HUES6 (cell line): ENCODE data around the gene CIAO2B.
"Not testable (repeated sequence)": the region's sequence is repeated elsewhere in the genome, so short reads cannot be mapped to it uniquely, and the experiment has no call there.

Experiments used
- H3K27ac ChIP-seq: 2 replicates; pipeline ENCODE4 v1.7.0; 2013; ENCODE audit warnings: low read depth, mild to moderate bottlenecking, low read length, inconsistent platforms
- H3K27me3 ChIP-seq: 2 replicates; pipeline ENCODE4 v1.6.1; 2013; ENCODE audit warnings: low read length; ENCODE audit not compliant: control insufficient read depth, insufficient read depth
- H3K36me3 ChIP-seq: 2 replicates; pipeline ENCODE4 v1.6.1; 2013; ENCODE audit warnings: low read length; ENCODE audit not compliant: control insufficient read depth, insufficient read depth
- H3K4me1 ChIP-seq: 2 replicates; pipeline ENCODE4 v1.6.1; 2013; ENCODE audit warnings: low read length; ENCODE audit not compliant: control insufficient read depth, insufficient read depth
- H3K4me3 ChIP-seq: 2 replicates; pipeline ENCODE4 v1.5.1; 2013; ENCODE audit warnings: low read depth, low read length
- H3K9ac ChIP-seq: one replicate; pipeline ENCODE4 v1.6.1; 2013; ENCODE audit warnings: mild to moderate bottlenecking, low read length
- H3K9me3 ChIP-seq: 2 replicates; pipeline ENCODE4 v1.6.1; 2013; ENCODE audit warnings: low read depth, low read length; ENCODE audit not compliant: control insufficient read depth, insufficient read depth

The CIAO2B gene

DNA sequence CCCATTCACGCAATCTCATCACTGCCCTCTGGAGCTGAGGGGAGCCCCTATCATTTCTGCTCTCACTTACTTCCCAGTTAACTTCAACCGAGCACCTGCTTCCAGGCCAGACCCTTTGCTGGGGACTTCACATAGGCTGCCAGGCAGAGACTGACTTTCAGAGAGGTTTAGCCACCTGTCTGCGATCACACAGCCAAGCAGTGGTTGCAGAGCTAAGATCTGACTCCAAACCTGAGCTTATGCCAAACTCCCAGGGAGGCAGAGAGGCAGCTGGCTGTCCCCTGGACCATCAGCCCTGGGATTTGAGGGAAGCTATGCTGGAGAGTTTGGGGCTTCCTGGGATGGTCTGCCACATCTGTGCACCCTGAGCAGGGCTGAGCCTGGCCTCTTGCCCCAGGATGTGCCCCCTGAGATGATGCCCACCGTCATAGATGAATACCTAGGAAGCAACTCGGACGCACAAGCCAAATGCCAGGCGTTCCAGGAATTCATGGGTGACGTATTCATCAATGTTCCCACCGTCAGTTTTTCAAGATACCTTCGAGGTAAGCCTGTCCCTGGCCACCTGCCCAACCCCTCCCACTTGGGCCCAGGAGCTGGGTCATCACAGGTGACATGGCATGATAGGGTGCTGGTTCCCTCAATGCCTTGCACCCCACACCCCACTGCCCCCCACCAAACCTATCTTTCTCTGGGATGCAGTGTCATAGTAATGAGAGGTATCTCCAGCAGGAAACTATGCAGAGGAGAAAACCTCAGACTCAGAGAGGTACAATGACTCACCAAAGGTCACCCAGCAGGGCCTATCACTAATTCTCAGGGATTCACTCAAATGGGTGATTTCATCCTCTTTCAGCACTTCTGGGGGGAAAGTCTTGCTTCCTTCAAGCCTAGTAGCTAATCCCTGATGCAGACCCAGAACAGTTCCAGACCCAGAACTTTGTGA lies 36.8 kb upstream of the CIAO2B start:
- no peak overlapping the region for H3K9ac ChIP-seq
- no peaks in the 10 kb centered on the region for H3K36me3 ChIP-seq
- H3K27ac ChIP-seq = no peak overlapping the region
- H3K9me3 ChIP-seq = no peaks in the 10 kb centered on the region
- H3K27me3 ChIP-seq = no peaks in the 10 kb centered on the region
- H3K4me1 ChIP-seq = no peaks in the 10 kb centered on the region; the same call in 1 of the 2 replicates
- H3K4me3 ChIP-seq = no peak overlapping the region

DNA sequence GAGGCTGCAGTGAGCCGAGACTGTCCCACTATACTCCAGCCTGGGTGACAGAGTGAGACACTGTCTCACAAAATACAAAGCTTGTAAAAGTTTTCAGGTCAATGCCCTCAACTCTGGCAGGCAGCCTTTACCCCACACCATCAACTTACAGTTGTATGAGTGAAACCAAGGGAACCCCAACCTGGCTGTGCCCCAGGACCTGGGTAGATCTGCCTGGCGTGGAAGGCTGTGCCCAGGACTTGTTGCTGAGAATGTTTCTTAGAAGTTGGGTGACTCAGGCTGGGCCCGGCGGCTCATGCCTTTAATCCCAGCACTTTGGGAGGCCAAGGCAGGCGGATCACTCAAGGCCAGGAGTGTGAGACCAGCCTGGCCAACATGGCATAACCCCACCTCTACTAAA lies 34.6 kb upstream of the CIAO2B start:
- Histone ChIP-seq H3K9me3 (no peaks in the 10 kb centered on the region), H3K4me3 (no peak overlapping the region), H3K27me3 (no peaks in the 10 kb centered on the region), H3K36me3 (no peaks in the 10 kb centered on the region), H3K4me1 (no peaks in the 10 kb centered on the region; the same call in 1 of the 2 replicates), H3K27ac (no peak overlapping the region), H3K9ac (no peak overlapping the region)

DNA sequence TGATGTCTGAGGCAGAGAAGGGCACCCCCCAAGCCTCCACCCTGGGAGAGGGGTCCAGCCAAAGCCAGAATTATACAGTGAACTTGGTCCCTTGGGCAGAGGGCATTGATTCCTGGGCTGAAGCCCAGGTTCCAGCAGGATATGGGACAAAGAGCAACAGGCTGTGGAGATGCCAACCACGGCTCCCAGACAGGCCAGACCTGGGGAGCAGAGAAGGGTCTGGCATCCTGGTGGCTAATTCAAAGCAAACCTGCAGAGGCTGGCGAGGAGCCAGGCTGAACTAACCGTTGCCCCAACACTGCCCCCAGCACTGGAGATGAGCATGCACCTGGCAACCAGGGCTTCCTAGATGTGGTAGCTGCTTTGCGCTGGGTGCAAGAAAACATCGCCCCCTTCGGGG lies 29.8 kb upstream of the CIAO2B start:
- no peaks in the 10 kb centered on the region for H3K27me3 ChIP-seq
- H3K9ac ChIP-seq = no peak overlapping the region
- H3K4me1 ChIP-seq = peaks cover 3% of the 10 kb centered on the region; the same call in 1 of the 2 replicates
- no peaks in the 10 kb centered on the region for H3K36me3 ChIP-seq
- no peak overlapping the region for H3K4me3 ChIP-seq
- no peak overlapping the region for H3K27ac ChIP-seq
- no peaks in the 10 kb centered on the region for H3K9me3 ChIP-seq

DNA sequence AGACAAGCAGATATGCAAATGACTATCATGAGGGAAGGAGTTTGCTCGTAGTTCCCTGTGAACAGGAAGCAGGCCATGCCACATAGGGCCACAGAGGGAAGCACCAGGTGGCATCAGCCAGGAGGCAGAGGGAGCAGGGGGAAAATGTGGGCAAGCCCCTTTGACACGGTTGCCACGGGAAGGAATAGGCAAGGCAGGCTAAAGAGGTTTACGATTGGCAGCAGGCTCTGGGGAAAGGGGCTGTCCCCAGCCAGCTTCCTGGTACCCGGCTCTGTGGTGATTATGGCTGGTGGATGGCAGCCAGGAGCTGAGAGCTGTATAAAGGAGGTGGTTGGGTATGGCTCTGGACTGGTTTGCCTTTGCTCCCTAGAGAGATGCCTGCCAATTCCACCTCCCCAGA lies 27.7 kb upstream of the CIAO2B start:
- H3K27me3 ChIP-seq = no peaks in the 10 kb centered on the region; the same call in 1 of the 2 replicates
- H3K4me1 ChIP-seq = peaks cover 3% of the 10 kb centered on the region; the same call in 1 of the 2 replicates
- no peak overlapping the region for H3K4me3 ChIP-seq
- H3K9me3 ChIP-seq = no peaks in the 10 kb centered on the region
- H3K9ac ChIP-seq = no peak overlapping the region
- no peak overlapping the region for H3K27ac ChIP-seq
- no peaks in the 10 kb centered on the region for H3K36me3 ChIP-seq

DNA sequence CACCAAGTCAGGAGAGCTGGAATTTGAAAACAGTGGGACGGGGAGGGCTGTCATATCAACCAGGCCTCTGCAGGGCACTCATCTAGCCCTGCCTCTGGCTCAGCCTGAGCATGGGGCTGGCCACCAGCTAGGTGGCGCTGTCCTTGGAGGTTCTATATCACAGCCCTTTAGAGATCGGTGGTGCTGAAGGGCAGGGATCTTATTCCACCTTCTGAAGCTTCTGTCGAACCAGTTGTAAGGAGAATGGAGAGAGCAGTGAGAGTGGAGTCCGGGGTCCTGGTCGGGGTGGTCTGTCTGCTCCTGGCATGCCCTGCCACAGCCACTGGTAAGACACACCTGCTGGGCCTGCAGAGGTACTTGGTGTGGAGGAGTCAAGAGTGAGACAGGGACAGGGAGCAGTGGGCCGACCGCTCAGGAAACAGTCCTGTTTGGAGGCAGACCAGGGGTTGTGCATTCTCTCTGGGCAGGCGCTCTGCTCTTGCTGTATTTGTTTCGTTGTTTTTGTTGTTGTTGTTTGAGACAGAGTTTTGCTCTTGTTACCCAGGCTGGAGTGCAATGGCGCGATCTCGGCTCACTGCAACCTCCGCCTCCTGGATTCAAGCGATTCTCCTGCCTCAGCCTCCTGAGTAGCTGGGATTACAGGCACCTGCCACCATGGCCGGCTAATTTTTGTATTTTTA lies 27.0 kb upstream of the CIAO2B start, which contains the start of gene CES3:
Gene CES3, plus strand, starts transcription at position 202 of the 680 bp plus-strand sequence. Its CDS starts 42 bp downstream, at position 244.
- Histone ChIP-seq H3K27ac (no peak within 1 kb of the TSS), H3K9ac (no peak within 1 kb of the TSS), H3K27me3 (no peaks in the 10 kb centered on the region; the same call in 1 of the 2 replicates), H3K36me3 (no peaks in the 10 kb centered on the region), H3K4me3 (peak within 1 kb of the TSS; percentile 49), H3K9me3 (no peaks in the 10 kb centered on the region), H3K4me1 (peaks cover 3% of the 10 kb centered on the region; the same call in 1 of the 2 replicates)

DNA sequence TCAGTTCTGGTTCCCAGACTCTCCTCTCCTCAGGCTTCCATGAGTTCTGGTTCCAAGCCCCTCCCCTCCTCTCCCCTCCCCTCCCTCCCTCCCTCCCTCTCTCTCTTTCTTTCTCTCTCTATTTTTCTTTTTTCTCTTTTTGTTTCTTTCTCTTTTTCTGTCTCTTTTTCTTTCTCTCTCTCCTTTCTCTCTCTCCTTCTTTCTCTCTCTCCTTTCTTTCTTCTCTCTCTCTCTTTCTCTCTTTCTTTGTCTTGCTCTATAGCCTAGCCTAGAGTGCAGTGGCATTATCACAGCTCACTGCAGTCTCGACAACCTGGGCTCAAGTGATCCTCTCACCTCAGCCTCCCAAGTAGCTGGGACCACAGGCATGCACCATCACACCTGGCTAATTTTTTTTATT lies 26.1 kb upstream of the CIAO2B start:
- no peak overlapping the region for H3K9ac ChIP-seq
- H3K27ac ChIP-seq = no peak overlapping the region
- H3K27me3 ChIP-seq = no peaks in the 10 kb centered on the region; the same call in 1 of the 2 replicates
- H3K36me3 ChIP-seq = no peaks in the 10 kb centered on the region
- H3K4me3 ChIP-seq = no peak overlapping the region
- no peaks in the 10 kb centered on the region for H3K9me3 ChIP-seq
- H3K4me1 ChIP-seq = peaks cover 3% of the 10 kb centered on the region; the same call in 1 of the 2 replicates

DNA sequence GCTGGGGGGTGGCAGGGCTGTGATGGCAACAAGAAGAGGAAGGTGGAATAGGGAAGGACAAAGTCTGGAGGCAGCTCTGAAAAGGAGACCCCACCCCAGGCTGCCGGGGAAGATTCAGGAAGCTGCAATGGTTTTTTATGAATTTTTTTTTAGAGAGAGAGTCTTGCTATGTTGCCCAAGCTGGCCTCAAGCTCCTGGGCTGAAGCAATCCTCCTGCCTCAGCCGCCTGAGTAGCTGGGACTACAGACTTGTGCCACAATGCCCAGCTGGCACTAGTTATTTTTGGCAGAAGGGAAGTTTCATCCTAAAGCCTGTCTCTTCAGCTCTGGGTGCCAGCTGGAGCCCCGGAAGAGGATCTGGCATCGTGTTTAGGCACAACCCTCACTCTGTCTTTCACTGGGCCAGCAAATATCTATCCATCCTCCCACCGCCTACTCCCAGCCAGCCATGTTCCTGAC lies 25.5 kb upstream of the CIAO2B start:
- Histone ChIP-seq H3K9ac (no peak overlapping the region), H3K4me1 (peaks cover 3% of the 10 kb centered on the region; the same call in 1 of the 2 replicates), H3K4me3 (no peak overlapping the region), H3K27ac (no peak overlapping the region), H3K36me3 (no peaks in the 10 kb centered on the region), H3K9me3 (no peaks in the 10 kb centered on the region), H3K27me3 (no peaks in the 10 kb centered on the region; the same call in 1 of the 2 replicates)

DNA sequence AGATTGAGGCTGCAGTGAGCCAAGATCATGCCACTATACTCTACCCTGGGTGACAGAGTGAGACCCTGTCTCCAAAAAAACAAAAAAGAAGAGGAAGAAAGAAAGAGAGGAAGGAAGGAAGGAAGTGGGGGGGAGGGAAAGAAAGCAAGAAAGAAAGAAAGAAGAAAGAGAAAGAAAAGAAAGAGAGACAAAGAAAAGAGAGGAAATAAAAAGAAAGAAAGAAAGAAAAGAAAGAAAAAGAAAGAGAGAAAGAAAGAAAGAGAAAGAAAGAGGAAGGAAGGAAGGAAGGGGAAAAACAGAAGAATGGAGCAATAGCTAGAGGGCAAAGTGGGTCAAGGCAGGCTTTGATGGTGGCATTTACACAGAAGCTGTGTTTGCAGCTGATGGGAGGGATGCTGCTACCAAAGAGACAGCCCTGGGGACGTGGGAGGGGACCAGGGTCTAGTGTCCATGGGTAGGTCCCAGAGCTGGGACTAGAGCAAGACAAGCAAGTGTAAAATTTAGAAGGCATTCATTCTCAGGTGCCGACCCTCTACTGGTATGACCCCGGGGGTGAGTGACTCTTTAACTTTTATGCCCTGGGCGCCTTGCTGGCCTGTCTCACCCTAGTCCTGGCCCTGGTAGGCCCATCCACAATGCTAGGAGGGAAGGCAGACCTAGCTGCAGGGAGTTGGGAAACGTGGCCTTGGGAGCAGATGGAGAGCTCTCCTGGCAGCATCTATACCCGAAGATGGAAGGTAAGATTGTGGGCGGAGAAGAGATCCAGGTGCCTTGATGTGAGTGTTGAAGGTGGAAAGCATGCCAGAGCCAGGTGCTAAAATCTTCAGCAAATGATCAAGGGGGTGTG lies 24.9 kb upstream of the CIAO2B start:
- Histone ChIP-seq H3K9ac (no peak overlapping the region), H3K4me3 (no peak overlapping the region), H3K27ac (no peak overlapping the region), H3K36me3 (no peaks in the 10 kb centered on the region), H3K9me3 (no peaks in the 10 kb centered on the region), H3K27me3 (no peaks in the 10 kb centered on the region; the same call in 1 of the 2 replicates), H3K4me1 (peaks cover 3% of the 10 kb centered on the region; the same call in 1 of the 2 replicates)

DNA sequence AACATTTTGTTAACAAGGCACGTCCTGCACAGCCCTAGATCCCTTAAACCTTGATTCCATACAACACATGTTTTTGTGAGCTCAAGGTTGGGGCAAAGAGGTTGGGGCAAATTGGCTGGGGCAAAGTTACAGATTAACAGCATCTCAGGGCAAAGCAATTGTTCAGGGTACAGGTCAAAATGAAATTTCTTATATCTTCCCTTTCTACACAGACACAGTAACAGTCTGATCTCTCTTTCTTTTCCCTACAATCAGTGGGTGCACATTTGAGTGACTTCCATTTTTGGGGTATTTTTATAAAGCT lies 21.9 kb upstream of the CIAO2B start:
- not testable (repeated sequence) for H3K27me3 ChIP-seq, H3K4me1 ChIP-seq, H3K4me3 ChIP-seq, H3K27ac ChIP-seq, H3K36me3 ChIP-seq, H3K9me3 ChIP-seq, H3K9ac ChIP-seq

DNA sequence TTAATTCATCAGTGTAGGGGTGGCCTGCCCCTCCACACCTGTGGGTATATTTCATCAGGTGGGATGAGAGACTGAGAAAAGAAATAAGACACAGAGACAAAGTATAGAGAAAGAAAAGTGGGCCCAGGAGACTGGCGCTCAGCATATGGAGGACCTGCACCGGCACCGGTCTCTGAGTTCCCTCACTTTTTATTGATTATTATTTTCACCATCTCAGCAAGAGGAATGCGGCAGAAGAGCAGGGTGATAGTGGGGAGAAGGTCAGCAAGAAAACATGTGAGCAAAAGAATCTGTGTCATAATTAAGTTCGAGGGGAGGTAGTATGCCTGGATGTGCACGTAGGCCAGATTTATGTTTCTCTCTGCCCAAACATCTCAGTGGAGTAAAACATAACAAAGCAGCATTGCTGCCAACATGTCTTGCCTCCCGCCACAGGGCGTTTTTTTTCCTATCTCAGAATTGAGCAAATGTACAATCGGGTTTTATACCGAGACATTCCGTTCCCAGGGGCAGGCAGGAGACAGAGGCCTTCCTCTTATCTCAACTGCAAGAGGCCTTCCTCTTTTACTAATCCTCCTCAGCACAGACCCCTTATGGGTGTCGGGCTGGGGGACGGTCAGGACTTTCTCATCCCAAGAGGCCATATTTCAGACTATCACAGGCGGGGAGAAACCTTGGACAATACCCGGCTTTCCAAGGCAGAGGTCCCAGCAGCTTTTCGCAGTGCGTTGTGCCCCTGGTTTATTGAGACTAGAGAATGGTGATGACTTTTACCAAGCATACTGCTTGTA lies 21.4 kb upstream of the CIAO2B start:
- H3K27me3 ChIP-seq, H3K4me1 ChIP-seq, H3K36me3 ChIP-seq, H3K4me3 ChIP-seq, H3K9ac ChIP-seq, H3K9me3 ChIP-seq, H3K27ac ChIP-seq: not testable (repeated sequence)
